Stimulated activated CD4-positive, alpha-beta T cell treated with anti-CD3 and anti-CD28 coated beads, Interleukin-2, amount 100 ng/mL, for 24 hours (primary cell): ENCODE measurements around the gene SPACA1.
"Not testable (repeated sequence)": the region's sequence is repeated elsewhere in the genome, so short reads cannot be mapped to it uniquely, and the experiment has no call there.

Source experiments
- DNase-seq, 2 donors: peaks; one replicate each; pipeline ENCODE4 v3.0.0-alpha.2; 2020

Gene SPACA1, protein sequence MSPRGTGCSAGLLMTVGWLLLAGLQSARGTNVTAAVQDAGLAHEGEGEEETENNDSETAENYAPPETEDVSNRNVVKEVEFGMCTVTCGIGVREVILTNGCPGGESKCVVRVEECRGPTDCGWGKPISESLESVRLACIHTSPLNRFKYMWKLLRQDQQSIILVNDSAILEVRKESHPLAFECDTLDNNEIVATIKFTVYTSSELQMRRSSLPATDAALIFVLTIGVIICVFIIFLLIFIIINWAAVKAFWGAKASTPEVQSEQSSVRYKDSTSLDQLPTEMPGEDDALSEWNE

DNA sequence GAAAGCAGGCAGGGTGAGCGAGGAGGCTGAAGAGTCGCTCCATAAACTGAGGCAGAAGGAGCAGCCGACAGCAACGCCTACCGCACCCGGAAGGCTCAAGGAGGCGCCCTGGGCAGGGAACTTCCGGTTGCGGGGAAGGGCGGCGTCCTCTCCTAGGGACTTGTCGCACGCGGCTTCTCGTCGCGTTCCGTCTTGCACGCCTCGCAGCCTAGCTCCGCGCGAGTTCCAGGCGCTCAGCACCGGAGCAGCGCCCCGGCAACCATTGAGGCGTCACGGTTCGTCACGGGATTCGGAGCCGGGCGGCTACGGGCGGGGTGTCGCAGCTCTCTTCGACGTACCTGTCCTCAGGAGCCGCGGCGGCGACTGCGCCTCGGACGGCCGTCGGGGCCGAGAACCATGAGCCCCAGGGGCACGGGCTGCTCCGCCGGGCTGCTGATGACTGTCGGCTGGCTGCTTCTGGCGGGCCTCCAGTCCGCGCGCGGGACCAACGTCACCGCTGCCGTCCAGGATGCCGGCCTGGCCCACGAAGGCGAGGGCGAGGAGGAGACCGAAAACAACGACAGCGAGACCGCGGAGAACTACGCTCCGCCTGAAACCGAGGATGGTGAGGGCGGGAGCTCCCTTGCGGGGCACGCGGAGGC lies at the start of gene SPACA1:
Gene SPACA1 (plus strand): TSS at position 332 of the 641 bp plus-strand sequence. CDS start 65 bp downstream, at position 397.
- DNase-seq, result no peak

DNA sequence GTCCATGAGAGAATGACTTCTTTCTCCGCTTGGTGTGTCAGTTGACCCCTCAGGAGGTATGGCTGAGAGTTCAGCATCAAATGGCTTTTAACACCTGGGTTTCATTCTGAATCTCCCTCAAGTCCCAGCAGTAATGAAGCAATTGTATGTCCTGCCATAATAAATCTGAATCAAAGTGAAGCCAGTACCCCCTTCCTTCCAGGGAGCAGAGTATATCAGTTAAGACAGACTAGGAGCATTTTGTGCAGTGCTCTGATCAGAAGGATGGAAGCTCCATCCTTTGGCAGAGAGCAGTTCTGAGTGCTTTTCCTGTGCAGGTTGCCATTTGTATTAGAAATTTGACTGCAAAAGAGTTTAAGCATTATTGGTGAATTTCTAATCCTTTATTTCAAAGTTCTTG lies 46.9 kb upstream of the SPACA1 start:
- no peak for DNase-seq

DNA sequence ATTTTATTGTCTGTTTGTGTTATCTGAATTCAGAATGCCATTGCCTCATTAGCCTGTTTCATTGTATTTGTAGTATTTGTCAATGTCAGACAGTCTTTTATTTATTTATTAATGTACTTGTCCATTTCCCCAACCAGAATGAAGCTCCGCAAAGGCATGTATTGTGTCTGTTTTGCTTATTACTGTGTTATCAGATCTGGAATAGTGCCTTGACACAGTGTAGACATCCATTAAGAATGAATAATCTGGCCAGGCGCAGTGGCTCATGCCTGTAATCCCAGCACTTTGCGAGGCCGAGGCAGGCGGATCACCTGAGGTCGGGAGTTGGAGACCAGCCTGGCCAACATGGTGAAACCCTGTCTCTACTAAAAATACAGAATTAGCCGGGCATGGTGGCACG lies 46.4 kb upstream of the SPACA1 start:
- DNase-seq, result not testable (repeated sequence)

DNA sequence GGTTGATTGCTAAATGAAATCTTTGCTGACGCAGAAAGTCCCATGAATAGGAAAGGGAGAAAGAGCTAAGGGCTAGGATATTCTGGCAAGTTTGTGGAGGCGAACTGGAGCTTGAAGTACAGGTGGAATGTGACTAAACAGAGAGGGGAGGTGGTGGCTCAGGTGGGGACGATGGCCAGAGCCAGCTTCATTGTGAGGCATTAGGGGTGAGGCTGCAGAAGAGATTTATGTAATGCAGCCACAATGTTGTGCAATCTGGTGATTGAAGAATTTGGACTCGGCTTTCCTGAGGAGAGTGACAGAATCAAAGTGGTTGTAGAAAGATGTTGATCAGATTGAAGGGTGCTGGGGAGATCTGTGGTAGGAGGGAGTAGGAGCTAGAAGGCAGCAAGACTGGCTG lies 42.9 kb upstream of the SPACA1 start:
- no peak for DNase-seq

DNA sequence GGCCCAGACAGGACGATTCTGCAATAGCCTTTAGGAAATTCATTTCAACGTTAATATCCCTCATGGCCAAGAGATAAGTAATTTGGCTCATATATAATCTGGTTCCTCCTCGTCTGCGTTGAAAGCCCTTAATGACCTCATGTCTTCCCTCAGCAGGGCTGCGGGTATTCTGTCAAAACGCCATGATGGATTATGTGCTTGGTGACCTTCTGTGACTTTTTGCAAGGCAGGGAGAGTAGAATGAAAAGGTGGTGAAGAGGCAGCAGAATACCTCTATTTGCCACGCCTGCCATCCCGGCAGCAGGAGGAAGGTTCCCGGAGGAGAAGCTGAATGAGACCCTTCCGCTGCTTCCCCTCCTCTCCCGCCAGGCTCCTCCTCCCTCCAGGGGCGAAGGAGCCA lies 41.1 kb upstream of the SPACA1 start:
- no peak for DNase-seq

DNA sequence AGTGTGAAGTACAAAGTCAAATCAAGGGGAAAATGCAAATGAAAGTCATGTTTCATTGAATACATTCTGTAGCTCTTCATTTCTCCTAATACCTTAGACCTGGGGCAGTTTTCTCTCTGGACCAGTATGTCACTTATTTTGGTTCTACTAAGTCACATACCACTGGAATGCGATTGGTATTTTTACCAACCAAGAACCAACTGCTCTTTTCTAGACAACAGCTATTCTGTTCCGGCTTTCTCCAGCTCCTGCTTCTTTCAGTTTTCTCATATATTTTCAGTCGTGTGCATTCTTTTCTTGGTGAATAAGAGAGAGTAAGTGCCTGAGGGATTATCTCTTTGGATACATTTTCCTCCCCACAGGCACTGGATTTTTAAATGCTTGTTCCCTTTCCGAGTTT lies 39.2 kb upstream of the SPACA1 start:
- DNase-seq, result no peak

DNA sequence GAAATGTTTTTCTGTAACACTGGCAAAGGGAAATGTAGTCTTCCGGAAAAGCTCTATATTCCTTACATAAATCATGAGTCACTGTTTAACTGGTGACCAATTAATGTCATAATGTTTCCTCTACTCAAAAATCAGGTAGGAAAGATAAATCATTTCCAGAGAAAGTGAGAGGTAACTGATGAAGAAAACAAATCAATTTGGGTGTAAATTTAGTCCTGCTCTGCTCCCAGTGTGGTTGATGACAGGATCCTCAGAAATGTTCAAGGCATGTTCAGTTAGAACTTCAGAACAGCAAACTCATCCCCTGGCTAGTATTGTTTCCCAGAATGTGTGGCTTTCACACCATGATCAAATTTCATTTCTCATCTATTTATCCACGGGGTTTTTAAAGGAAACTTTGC lies 38.8 kb upstream of the SPACA1 start:
- DNase-seq, result no peak

DNA sequence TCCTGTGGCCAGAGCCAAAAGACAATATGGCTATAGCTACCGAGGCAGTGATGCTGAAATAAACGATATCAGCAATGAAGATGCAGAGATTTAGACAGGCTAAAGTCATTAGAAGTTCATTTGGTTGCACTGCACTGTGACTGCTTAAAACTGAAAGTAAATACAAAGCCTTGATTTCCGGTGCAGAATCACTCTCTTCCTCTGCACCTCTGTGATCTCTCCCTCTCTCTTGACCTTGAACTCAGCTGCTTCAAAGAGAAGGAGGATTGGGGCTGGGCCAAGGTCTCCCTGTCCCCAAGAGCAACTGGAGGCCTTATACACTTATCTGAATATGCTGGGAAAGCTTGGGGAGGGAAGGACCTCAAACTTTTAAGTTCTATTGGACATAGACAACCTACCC lies 34.6 kb upstream of the SPACA1 start:
- DNase-seq, result no peak

DNA sequence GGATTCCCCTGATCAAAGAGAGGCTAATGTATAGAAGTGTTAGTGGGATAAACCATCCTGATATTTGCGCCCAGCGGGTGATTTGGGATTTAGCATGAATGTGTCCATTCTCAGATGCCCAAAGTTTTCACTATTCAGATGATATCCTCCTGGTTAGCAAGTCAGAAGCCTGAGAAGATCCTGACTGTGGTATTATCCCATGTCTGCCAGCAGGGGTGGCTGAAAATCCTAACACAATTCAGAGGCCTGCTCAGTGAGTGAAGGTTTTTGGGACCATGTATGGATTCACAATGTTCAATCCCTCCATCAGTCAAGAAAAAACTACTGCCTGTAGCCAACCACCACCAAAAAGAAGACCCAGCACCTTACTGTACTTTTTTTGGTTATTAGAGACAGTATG lies 34.1 kb upstream of the SPACA1 start:
- no peak for DNase-seq

DNA sequence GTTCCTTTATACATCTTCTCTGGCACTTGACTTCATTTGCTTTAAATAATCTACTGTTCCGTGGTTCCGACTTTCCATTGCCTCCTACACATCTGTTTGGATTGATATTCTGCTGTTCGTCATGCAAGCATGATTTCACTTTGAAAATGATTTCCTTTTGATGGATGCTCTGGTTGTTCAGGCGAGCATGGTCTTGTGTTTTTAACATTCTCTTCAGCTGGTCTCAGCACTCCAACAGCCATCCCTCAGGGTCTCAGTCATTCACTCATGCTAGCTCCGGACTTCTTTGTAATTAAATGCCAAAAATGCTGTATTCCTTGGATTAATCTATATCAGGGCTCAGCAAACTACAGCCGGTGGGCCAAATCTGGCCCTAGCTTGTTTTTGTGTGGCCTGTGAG lies 27.2 kb upstream of the SPACA1 start:
- no peak for DNase-seq

DNA sequence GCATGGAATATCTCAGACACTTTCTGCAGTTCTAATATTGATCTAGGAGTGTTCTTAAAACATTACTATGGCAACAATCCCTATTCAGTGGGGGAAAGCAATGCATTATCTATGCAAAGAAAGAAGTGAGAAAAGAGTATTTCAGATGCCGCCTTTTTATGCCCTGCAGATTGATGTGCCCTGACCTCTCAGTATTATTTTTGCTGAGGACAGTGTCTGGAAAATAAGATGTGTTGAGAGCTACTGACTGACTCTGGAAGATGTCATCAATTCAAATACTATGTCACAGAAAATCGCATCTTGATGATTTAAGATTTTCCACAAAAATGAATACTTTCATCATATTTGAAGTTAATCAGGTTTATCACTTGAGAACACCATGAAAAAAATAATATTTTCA lies 22.9 kb upstream of the SPACA1 start:
- DNase-seq, result no peak

DNA sequence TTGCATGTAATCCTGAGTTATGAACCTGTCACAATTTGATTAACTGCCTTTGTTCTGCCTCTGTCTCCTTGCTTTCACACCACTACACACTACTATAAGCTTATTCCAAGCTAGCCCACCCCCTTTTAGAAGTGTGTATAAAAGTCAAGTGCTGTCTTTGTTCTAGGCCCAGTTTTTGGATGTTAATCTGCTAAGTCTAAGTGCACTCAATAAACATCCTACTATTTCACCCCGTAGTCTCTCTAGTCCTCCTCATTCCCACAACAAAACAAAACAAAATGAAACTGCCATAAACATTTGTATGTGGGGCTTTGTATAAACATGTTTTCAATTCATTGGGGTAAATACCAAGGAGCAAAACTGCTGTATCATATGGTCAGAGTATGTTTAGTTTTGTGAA lies 16.1 kb upstream of the SPACA1 start:
- DNase-seq, result no peak

DNA sequence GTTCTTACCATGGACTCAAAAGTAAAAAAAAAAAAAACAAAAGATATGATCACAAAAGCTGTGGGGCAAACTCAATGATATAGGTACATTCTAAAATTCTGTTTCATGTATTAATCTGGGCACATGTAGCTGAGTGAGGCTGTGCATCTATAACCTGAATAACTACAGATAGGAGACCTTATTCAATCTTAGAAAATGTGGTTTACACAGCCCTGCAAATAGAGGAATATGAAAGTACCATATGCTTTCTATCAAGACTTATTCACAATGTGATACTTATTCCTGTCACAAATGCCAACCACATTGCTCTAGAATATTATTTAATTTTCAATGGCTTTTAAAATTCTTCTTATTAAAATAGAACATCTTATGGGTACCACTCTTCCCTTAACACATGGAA lies 3.1 kb upstream of the SPACA1 start:
- DNase-seq, result no peak

DNA sequence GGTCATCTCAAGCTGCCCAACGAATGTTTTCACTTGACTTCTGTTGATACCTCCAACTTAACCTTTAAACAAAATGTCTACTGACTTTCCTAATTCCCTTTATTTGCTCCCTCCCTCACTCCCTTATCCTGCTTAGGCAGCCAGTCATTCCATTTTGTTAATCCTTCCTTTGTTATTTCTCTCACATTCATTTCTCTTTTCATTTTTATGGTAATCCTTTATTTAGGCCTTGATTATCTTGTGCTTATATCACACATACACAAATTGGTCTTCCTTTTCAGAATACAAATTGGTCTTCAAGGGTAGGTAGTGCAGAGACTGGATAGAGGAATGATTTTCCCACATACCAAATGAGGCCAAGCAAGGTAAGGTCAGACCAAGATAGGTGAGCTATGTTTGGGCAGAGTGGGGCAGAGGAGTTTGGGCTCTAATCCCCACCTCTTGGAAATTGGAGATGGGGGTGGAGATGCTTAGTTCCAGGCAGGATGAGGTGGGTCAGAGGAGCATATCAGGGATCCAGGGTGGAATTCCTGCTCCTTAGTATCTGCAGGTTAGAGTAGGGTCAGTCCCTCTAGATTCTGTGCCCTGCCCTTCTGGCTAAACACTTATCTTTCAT lies 2.0 kb upstream of the SPACA1 start:
- DNase-seq, result no peak

DNA sequence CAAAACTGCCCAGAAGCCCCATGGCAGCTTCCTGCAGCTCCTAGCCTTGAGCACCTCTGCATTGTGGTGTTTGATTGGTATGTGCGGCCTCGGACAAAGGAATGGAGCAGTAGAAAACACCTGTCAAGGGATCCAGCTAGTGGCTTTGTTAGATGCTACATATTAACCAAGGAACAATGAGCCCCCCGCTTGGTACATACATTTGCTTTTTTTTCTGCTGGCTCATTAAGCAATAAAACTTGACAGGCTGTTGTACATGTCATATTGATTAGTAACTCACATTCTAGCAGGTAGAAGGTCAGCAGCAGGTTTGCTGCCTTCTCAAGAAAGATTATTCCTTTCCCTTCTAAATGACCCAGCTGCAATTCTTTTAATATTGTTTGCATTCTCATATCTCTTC lies 937 bp downstream of the SPACA1 start:
- no peak for DNase-seq

DNA sequence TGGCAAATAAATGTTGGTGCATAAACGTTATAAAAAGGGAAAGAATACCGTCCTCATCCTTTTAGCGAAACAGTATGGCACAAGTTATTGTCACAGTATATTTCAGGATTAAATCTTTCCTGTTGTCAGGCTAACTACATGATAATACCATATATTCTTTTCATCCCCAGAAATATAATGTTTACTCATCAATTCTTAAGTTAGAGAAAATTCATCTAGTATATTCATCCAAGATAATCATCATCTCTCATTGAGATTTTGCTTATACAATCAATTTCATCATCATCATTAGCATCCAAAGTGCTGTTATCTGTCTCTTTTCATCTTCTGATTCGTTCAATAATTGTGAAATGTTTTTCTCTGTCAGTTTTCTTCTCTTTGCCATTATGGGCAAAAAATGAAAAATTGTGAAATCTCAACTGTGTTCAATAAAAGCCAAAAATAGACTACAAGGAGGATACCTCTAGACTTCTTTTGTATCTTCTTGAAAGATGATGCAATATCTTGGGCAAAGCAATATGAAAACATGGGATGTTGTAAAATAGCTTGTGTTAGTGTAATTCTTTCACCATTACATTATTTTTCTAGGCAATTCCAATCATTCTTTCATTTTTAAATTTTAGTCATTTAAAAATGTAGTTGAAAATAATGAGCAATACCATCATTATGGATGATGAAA lies 2.6 kb downstream of the SPACA1 start:
- no peak for DNase-seq

DNA sequence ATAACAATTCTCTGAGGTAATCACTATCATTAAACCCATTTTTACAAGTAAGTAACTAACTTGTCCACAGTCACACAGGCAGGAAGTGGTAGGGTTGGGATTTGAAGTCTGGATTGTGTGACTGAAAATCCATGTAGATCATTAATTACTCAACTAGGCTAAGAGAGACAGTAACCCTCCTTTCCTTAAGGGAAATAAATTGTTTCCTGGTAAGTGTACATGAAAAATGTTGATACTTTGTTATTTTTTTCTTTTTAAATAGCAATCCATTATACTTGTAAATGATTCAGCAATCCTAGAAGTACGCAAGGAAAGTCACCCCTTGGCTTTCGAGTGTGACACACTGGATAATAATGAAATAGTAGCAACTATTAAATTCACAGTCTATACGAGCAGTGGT lies 11.6 kb downstream of the SPACA1 start:
- DNase-seq, result no peak

DNA sequence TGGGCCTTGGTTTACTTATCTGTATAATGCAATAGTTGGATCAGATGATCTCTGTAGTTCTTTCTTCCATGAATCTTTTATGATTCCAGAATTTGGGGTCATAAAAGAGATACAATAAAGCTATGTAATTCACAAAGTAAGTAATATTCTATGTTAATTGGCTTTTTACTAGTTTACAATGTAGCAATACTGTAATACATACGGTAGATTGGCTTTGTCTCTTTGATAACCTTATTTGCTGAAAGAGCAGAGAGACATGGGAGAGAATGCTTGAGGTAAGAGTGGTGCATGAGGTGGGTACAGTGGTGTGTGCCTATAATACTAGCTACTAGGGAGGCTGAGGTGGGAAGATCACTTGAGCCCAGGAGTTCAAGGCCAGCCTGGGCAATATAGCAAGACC lies 14.7 kb downstream of the SPACA1 start:
- DNase-seq, result no peak

DNA sequence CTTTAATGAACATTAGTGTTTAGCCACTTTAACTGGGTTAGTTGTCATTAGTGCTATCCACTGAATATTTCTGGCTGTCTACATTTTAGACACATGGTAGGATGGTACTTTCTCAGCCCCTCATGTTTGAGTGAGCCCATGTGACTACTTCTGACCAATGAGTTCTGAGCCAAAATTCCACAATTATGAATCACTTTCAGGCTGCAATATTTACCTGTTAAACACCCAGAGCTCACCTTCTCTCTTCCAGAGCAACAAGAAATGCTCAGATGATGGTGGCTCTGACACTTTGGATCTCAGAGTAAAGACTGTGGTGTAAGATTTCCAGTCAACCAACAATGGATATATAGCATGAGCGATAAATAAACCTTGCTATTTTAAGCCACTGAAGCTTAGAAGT lies 24.8 kb downstream of the SPACA1 start:
- DNase-seq, result no peak

DNA sequence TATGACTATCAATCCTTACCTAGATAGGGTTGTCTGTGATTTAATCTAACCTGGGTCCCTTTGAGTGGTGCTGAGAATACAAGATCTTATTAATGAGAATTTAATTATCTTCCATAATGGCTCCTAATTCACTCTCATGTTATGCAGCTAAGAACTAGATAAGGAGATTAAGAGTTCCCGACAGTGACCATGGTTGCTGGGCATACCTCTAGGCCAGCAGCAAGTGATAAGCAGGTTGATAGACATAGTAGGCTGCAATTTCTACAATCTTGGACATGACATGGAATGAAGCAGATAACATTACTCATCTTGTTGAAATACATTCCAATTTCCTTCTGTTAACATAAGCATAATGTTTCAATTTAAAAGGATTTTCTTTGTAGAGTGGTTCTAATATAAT lies 27.1 kb downstream of the SPACA1 start:
- DNase-seq, result no peak

DNA sequence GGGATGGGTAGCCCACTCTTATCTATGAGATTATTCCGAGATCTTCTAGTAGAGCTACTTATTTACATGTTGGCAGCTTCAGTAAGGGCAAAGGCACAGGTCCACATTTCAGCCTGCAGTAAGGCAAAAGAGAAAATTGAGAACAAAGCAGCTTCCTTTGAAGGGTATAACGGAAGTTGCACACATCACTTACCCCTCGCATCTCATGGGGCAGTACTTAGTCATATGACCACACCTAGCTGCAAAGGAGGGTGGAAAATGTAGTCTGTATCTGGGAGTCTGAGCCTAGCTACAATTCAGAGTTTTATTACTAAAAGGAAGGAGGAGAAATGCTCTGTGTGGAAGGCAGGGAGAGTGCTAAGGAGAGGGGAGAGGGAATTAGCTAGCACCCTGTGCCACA lies 29.7 kb downstream of the SPACA1 start:
- DNase-seq, result no peak

DNA sequence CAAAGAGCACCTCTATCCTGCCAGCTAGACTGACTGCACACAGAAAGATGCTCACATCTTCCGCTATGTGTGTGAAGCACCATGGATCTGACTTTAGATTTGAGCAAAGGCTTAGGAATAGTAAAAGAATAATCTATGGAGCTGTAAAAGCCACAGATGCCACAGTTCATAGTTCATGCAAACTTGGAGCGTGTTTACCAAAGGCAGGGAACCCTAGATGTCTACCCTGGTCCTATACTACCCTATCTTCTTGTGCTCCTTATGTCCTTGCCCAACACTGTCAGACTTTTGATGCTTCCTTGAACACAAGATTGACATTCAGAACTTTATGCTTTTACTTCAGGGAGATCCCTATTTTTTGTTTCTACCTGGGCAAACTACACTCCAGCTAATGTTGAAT lies 39.2 kb downstream of the SPACA1 start:
- no peak for DNase-seq

DNA sequence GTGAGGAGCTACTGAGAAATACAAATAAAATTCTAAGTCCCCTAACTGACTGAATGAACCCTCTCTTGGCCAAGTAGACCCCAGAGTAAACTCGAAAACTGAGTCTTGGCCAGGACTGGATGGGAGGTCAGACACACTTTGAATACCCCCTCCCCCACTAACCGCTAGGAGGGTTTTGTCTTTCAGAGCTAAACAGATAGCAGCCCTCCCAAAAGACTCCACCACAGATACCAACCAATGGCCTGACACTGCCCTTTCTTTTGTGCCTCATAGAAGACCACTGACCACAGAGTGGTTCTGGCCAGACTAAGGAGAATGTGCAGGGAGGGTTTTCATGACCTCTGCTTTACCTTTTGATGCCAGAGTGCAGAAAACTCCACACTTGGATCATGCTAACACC lies 42.1 kb downstream of the SPACA1 start:
- DNase-seq, result no peak

DNA sequence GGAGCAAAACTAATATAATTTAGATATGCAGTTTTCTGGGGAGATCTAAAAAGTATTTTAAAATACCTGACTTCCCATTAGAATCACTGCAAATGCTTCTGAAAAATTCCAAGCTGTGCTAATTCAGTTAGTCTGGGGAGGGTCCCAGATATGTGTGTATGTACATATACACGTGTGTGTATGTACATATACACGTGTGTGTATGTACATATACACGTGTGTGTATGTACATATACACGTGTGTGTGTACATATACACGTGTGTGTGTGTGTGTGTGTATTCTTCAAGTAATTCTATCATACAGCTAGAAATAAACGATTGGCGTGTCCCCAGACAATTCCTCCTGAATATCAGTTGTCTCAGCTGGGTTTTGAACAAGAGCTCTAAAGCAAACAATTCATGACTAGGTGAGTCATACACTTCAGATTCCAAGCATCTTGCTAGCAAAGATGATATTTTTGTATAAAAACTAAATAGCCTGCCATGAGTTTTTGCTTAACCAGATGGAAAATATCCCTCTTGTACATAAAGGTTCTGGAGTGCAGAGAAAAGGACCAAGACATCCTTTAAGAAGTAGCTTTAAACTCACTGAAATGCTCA lies 58.2 kb downstream of the SPACA1 start:
- no peak for DNase-seq
